HK-2 (cell line): ENCODE results near the gene LGI1.
A peak's percentile ranks its signal among the peaks of the same experiment; 100 is the strongest.

Source experiments
- DNase-seq: peaks from one replicate; pipeline ENCODE4 v3.0.0-alpha.2; 2018; ENCODE audit not compliant: unreplicated experiment

LGI1 gene

GRCh38 chr10:93757801-93758507, at the start of gene LGI1:
LGI1 (plus strand) TSS chr10:93757936; CDS start chr10:93758145, 209 bp downstream.
- DNase-seq = no peak

- DNase-seq = no peak
These were observed 47.3 kb upstream of the LGI1 start for GRCh38 chr10:93710333-93710909.

GRCh38 chr10:93711891-93712290, 45.8 kb upstream of the LGI1 start:
- DNase-seq = no peak

- no peak for DNase-seq
These were observed 45.1 kb upstream of the LGI1 start for GRCh38 chr10:93712593-93712992.

- DNase-seq = no peak
These were observed 42.4 kb upstream of the LGI1 start for GRCh38 chr10:93715345-93715744.

GRCh38 chr10:93716766-93717165, 41.0 kb upstream of the LGI1 start:
- no peak for DNase-seq

GRCh38 chr10:93718937-93719725, 38.6 kb upstream of the LGI1 start:
- no peak for DNase-seq

GRCh38 chr10:93719901-93720300, 37.8 kb upstream of the LGI1 start:
- no peak for DNase-seq

- no peak for DNase-seq
These were observed 35.2 kb upstream of the LGI1 start for GRCh38 chr10:93722550-93722949.

- DNase-seq = no peak
These were observed 34.6 kb upstream of the LGI1 start for GRCh38 chr10:93723153-93723552.

- DNase-seq = no peak
These were observed 31.7 kb upstream of the LGI1 start for GRCh38 chr10:93726024-93726423.

GRCh38 chr10:93741367-93741766, 16.4 kb upstream of the LGI1 start:
- no peak for DNase-seq

- no peak for DNase-seq
These were observed 14.9 kb upstream of the LGI1 start for GRCh38 chr10:93742633-93743349.

GRCh38 chr10:93745408-93746065, 12.2 kb upstream of the LGI1 start:
- DNase-seq = peak; percentile 17

- DNase-seq = peak; percentile 12
These were observed 10.9 kb upstream of the LGI1 start for GRCh38 chr10:93746844-93747284.

- no peak for DNase-seq
These were observed 8.4 kb upstream of the LGI1 start for GRCh38 chr10:93749218-93749799.

GRCh38 chr10:93751124-93751523, 6.6 kb upstream of the LGI1 start:
- DNase-seq = no peak

- no peak for DNase-seq
These were observed 5.9 kb upstream of the LGI1 start for GRCh38 chr10:93751832-93752231.

- DNase-seq = no peak
These were observed 5.0 kb upstream of the LGI1 start for GRCh38 chr10:93752761-93753160.

- no peak for DNase-seq
These were observed 4.0 kb upstream of the LGI1 start for GRCh38 chr10:93753621-93754250.

GRCh38 chr10:93754761-93755160, 3.0 kb upstream of the LGI1 start:
- DNase-seq = no peak
